ENCODE measurements around the gene PORCN.

Gene PORCN

DNA sequence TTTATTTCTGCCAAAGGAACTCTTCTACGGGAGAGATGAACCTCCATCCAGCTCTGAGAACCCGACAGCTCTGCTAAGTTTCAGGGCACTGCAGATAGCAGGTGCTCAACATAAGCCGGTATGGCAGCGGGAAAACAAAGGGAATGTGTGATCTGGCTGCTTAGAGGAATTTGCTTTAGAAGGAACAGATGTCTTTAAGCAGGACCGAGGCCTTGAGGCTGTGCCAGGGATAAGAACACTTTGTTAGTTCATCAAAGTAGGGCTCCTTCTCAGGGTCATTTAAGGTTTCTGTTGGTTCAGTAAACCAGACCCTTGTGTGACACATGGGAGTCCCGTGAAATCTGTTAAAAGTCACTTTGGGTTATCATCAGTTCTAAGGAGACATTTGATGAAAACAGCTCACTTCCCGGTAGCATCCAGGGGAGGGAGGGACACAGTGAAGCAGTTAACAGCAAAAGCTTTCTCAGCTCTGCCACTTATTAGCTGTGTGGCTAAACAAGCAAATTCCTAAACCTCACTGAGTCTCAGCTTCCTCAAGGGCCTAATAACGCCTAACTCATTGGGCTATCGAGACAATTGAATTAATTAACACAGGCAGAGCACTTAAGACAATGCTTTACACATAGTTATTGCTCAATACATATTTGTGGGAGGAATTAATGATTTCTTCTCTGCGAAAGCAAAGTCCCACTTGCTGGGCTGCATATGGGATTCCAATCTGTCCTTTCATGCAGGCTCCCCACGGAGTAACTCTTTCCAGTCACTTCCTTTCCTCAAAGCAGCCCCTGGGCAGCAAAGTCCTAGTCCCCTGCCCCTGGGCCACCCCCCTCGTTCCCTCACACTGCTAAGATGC, 35.7 kb upstream of the PORCN start:
- Mint-ChIP-seq H3K36me3 (peaks cover 5% of the 10 kb centered on the region), H3K27me3 (no peaks in the 10 kb centered on the region), H3K9me3 (no peaks in the 10 kb centered on the region), H3K27ac (no peak overlapping the region), H3K4me3 (no peak overlapping the region), H3K4me1 (peaks cover 25% of the 10 kb centered on the region)

DNA sequence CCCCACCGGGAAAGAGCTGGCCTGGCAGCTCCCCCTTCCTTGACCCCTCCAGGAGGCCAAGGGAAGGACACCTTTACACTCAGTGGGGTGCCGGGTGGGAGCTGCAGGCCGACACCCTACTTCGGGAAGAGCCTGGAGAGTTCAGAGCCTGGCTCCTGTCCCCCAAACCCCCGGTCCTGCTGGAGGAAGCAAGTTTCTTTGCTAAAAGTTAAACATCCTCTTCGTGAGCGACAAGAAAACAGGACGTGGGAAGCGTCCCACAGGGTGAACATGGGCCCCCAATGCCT, 35.1 kb upstream of the PORCN start:
- H3K36me3 Mint-ChIP-seq: peaks cover 6% of the 10 kb centered on the region
- no peaks in the 10 kb centered on the region for H3K9me3 Mint-ChIP-seq
- no peak overlapping the region for H3K27ac Mint-ChIP-seq
- H3K4me3 Mint-ChIP-seq: no peak overlapping the region
- no peaks in the 10 kb centered on the region for H3K27me3 Mint-ChIP-seq
- H3K4me1 Mint-ChIP-seq: peaks cover 27% of the 10 kb centered on the region

DNA sequence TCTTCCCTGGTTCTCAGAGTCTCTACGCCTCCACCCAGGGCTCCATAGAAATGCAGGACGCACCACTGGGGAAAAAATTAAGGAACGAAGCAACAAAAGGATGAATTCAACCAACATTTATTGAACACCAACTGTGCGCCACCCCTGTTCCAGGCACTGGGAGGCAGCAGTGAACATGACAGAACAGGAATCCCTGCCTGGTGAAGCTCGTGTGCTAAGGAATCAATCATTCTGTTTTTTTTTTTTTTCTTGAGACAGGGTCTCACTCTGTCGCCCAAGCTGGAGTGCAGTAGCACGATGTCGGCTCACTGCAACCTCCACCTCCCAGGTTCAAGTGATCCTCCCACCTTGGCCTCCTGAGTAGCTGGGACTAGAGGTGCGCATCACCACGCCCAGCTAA, 34.7 kb upstream of the PORCN start:
- Mint-ChIP-seq H3K27me3 (no peaks in the 10 kb centered on the region), H3K36me3 (peaks cover 7% of the 10 kb centered on the region), H3K9me3 (no peaks in the 10 kb centered on the region), H3K27ac (no peak overlapping the region), H3K4me3 (no peak overlapping the region), H3K4me1 (peaks cover 27% of the 10 kb centered on the region)

DNA sequence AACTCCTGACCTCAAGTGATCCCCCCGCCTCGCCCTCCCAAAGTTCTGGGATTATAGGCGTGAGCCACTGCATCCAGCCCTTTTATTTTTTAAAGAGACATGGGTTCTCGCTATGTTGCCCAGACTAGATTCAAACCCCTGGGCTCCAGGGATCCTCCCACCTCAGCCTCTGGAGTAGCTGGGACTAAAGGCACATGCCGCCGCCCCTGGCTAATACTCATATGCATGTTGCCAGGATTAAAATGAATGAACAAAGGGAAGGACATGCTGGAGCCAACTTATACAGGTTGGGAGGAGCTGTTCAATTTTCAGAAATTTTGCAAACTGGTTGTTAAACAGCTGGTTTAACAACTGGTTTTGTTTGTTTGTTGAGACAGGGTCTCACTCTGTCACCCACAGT, 34.2 kb upstream of the PORCN start:
- Mint-ChIP-seq H3K27ac (no peak overlapping the region), H3K36me3 (peaks cover 8% of the 10 kb centered on the region), H3K4me3 (no peak overlapping the region), H3K4me1 (peaks cover 23% of the 10 kb centered on the region), H3K9me3 (no peaks in the 10 kb centered on the region), H3K27me3 (no peaks in the 10 kb centered on the region)

DNA sequence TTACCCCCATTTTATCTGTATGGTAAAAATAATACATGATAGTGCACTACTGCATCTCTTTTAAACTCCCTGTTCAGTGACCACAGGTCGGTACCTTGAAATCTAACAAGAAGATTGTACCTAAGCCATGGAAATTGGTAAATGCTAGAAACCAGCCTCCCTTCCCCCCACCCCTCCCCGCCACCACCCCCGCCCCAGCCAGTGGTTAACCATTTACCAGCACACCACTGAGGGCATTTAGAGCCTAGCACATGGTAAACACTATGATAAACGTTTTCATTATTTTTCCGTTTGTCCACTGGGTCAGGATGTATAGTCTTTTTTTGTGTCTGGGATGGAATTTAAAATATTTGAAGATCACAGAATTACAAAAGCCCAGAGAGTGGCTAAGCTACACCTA, 33.5 kb upstream of the PORCN start:
- H3K27ac Mint-ChIP-seq: peak overlapping the region; percentile 63

DNA sequence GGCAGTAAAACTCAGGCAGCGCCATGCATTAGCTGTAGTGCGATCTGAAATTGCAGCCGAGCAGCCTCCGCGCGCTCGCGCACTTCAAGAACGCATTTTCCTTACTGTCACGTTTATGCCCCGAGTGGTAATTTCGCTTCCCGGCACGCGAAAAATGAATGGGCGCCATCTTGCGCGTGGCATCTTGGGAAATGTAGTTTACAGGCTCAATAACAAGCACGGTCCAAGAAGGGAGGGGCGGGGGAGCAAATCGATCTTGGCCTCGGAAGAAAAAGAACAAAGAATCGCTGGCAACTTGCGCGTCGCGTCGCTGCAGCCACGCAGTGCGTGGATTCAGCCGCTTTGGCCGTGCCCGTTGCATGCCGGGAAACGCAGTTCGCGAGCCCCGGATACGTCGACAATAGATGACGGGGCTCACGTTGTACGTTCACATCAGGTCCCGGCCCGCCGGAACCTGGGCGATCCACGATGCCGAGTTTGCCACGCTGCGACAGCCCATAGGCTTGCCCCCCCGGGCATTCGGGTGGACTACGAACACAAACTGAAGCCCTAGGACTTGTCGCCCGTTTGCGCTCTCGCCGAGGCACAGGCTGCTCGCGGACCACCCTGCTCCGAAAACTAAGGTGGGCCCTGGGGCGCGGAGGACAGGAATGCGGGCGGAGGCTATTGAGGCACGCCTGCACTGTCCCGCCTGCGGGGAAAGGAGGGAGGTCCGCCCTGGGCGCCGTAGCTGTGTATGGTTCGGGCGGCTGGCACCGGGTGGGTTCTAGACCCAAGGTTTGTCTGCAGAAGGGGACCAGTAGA, 32.8 kb upstream of the PORCN start, which contains the start of gene FTSJ1:
TSS of gene FTSJ1 (plus strand) at position 426 of the 804 bp plus-strand sequence. CDS start 1,849 bp downstream, outside the sequence.
- Mint-ChIP-seq H3K27me3 (no peaks in the 10 kb centered on the region), H3K36me3 (peaks cover 14% of the 10 kb centered on the region), H3K27ac (peak within 1 kb of the TSS; percentile 63), H3K4me3 (peak within 1 kb of the TSS; percentile 96), H3K9me3 (no peaks in the 10 kb centered on the region), H3K4me1 (peaks cover 27% of the 10 kb centered on the region)

More for the DNA sequence above, 33.5 kb upstream of the PORCN start:
- Mint-ChIP-seq H3K36me3 (peaks cover 10% of the 10 kb centered on the region), H3K27me3 (no peaks in the 10 kb centered on the region), H3K4me1 (peaks cover 22% of the 10 kb centered on the region), H3K9me3 (no peaks in the 10 kb centered on the region), H3K4me3 (peak overlapping the region; percentile 96)

DNA sequence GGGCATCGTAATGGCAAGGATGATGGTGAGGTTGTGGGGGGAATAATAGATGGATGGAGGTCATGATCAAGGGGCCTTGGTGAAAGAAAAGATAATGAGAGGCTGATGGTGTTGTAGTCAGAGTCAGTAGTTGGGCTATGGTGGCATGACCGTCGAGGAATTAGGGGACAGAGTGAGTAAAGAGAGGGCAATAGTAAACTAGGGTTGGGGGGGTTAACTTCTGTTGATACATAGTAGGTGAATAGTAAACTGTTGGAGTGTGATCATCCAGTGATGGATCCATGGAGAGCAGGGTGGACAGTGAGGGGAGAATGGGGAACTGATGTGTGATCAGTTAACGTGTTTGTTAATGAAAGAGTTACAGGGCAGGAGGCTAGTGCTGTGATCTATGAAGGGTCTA, 31.9 kb upstream of the PORCN start:
- Mint-ChIP-seq H3K36me3 (peaks cover 14% of the 10 kb centered on the region), H3K4me1 (peaks cover 27% of the 10 kb centered on the region), H3K27me3 (no peaks in the 10 kb centered on the region), H3K27ac (peak overlapping the region; percentile 63), H3K4me3 (peak overlapping the region; percentile 96), H3K9me3 (no peaks in the 10 kb centered on the region)

DNA sequence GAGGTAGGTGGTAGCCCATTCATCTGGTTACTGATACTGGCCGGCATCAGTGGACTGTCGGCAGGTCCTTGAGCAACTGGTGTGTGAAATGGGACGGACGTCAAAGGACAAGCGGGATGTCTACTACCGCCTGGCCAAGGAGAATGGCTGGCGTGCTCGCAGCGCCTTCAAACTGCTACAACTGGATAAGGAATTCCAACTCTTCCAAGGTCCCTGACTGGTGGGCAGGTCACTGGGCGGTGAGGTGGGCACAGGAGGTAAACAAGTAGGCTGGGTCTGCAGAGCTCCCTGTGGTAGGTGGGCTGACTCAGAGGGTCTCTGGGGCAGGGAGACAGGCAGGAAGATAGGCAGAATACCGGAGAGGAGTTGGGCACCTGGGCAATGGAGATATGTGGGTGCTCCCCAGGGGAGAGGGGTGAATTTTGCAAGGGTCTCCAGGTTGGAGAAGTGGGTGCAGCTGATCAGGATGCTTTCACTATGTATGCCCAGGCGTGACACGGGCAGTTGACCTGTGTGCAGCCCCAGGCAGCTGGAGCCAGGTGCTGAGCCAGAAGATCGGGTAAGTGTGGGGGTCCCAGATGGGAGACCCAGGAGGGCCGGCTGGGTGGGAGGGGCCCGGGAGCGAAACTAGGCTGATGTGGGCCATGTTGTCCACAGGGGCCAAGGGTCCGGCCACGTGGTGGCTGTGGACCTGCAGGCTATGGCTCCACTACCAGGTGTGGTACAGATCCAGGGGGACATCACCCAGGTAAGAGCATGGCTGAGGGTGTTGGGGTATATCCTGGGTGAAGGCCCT, 30.6 kb upstream of the PORCN start:
- H3K4me1 Mint-ChIP-seq: peaks cover 27% of the 10 kb centered on the region
- H3K4me3 Mint-ChIP-seq: peak overlapping the region; percentile 96
- H3K27me3 Mint-ChIP-seq: no peaks in the 10 kb centered on the region
- H3K36me3 Mint-ChIP-seq: peaks cover 14% of the 10 kb centered on the region
- H3K27ac Mint-ChIP-seq: peak overlapping the region; percentile 76
- no peaks in the 10 kb centered on the region for H3K9me3 Mint-ChIP-seq

DNA sequence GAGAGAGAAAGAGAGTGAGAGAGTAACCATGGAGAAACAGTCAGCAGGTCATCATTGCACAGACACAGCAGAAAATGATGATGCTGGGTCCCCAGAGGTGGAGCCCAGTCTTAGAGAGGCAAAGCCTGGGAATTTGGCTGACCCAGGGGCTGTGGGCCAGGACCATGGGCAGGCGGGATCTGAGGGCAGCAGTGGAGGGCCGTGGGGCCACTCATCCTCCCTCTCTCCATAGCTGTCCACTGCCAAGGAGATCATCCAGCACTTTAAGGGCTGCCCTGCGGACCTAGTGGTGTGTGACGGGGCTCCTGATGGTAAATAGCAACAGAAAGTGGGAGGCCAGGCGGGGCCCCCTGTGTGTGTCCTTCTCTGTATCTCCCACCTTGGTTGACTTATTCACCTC, 30.0 kb upstream of the PORCN start:
- Mint-ChIP-seq H3K27me3 (no peaks in the 10 kb centered on the region), H3K36me3 (peaks cover 14% of the 10 kb centered on the region), H3K9me3 (no peaks in the 10 kb centered on the region), H3K4me3 (no peak overlapping the region), H3K27ac (peak overlapping the region; percentile 76), H3K4me1 (peaks cover 27% of the 10 kb centered on the region)

DNA sequence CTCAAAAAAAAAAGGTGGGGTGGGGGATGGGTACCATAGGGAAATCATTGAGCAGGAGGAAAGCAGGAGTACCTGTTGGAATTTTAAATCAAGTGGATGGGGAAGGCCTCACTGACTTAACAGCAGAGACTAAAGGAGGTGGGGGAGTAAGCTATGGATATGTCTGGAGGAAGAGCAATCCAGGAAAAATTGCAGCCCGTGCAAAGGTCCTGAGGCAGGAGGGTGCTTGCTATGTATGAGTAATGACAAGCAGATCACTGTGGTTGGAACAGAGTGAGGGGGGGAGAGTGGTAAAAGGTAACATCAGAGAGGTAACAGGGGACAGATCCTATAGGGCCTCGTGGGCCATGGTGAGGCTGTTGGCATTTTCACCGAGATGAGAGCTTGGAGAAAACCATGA, 28.6 kb upstream of the PORCN start:
- H3K27me3 Mint-ChIP-seq: no peaks in the 10 kb centered on the region
- no peaks in the 10 kb centered on the region for H3K9me3 Mint-ChIP-seq
- H3K36me3 Mint-ChIP-seq: peaks cover 14% of the 10 kb centered on the region
- no peak overlapping the region for H3K4me3 Mint-ChIP-seq
- H3K4me1 Mint-ChIP-seq: peaks cover 25% of the 10 kb centered on the region
- peak overlapping the region; percentile 93 for H3K27ac Mint-ChIP-seq

DNA sequence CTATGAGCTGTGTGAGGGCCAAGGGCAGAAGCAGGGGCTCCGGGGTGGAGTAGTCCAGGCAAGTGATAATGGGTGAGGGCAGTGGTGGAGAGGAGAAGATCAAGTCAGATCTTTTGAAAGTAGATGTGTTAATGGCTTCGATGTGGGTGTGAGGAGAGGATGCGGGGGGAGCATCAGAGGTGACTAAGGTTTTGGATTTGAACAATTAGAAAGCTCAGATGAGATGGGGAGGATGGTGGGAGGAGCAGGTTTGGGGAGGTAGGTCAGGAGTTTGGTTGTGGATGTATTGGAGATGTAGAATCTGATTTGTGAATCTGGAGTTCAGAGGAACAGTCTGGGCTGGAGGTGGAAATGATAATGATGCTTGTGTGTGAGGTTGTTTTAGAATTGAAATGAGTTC, 28.2 kb upstream of the PORCN start:
- Mint-ChIP-seq H3K4me3 (no peak overlapping the region), H3K27ac (peak overlapping the region; percentile 93), H3K9me3 (no peaks in the 10 kb centered on the region), H3K4me1 (peaks cover 24% of the 10 kb centered on the region), H3K36me3 (peaks cover 14% of the 10 kb centered on the region), H3K27me3 (no peaks in the 10 kb centered on the region)

DNA sequence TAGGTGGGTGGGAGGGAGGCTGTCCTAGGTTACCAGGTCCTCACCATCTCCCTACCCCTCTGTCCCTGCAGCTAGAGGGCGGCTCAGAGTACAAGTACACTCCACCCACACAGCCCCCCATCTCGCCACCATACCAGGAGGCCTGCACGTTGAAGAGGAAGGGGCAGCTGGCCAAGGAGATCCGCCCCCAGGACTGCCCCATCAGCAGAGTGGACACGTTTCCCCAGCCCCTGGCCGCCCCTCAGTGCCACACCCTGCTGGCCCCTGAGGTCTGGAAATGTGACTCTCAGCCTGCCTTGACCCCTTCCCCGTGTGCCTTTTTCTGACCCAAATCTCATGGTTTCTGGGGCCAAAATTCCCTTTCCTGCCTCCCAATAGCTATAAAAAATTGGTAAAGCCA, 26.3 kb upstream of the PORCN start:
- Mint-ChIP-seq H3K9me3 (no peaks in the 10 kb centered on the region), H3K27ac (no peak overlapping the region), H3K4me1 (peaks cover 15% of the 10 kb centered on the region), H3K27me3 (no peaks in the 10 kb centered on the region), H3K36me3 (peaks cover 10% of the 10 kb centered on the region), H3K4me3 (no peak overlapping the region)

DNA sequence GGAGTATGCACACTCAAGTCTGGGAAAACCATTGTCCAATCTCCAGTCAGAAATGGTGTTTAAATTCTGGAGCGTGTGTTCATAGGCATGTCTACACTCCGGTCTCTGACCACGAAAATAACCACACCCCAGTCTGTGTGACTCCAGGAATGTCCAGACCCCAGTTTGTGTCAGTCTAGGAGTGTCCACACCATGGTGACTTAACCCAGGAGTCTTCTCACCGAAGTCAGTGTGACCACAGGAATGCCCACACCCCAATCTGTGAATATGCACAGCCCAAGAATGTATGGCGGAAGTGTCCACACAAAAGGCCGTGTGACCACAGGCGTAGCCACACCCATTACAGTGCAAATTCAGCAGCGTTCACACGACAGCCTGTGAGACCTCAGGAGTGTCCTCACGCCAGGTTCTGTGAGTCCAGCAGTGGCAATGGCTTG, 21.4 kb upstream of the PORCN start:
- Mint-ChIP-seq H3K27me3 (no peaks in the 10 kb centered on the region), H3K4me3 (no peak overlapping the region), H3K4me1 (no peaks in the 10 kb centered on the region), H3K9me3 (no peaks in the 10 kb centered on the region), H3K27ac (no peak overlapping the region), H3K36me3 (no peaks in the 10 kb centered on the region)

DNA sequence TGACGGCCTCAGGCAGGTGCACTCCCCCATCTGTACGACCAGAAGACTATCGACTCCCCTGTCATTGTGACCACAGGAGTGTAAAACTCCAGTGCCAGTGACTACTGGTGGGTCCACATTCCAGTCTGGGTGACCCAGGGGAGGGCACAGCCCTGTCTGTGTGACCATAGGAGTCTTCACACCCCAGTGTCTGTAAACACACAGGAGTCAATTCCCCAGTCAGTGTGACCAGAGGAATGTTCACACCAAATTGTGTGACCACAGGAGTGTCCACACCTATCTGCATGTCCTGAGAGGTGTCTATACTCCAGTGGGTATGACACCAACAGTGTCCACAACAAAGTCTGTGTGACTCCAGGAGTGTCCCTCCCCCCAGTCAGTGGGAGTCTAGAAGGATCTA, 20.8 kb upstream of the PORCN start:
- H3K9me3 Mint-ChIP-seq: no peaks in the 10 kb centered on the region

DNA sequence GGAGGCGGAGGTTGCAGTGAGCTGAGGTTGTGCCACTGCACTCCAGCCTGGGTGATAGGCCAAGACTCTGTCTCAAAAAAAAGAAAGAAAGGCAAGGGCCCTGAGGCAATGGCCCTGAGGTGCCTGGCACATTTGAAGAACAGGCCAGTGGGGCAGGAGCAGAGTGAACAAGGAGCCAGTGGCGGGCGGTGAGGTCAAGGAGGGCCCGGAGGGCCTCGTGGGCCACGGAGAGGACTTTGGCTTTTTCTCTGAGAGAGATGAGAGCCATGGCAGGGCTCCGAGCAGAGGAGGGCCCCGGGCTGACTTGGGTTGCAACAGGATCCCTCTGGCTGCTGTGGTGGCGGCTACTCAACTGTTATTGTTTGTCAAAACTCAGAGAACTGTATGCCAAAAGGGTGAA, 19.5 kb upstream of the PORCN start:
- Mint-ChIP-seq H3K4me1 (no peaks in the 10 kb centered on the region), H3K36me3 (no peaks in the 10 kb centered on the region), H3K9me3 (no peaks in the 10 kb centered on the region), H3K4me3 (no peak overlapping the region), H3K27me3 (no peaks in the 10 kb centered on the region), H3K27ac (no peak overlapping the region)

More for the DNA sequence above, 20.8 kb upstream of the PORCN start:
- Mint-ChIP-seq H3K36me3 (no peaks in the 10 kb centered on the region), H3K27ac (no peak overlapping the region), H3K4me3 (no peak overlapping the region), H3K27me3 (no peaks in the 10 kb centered on the region), H3K4me1 (no peaks in the 10 kb centered on the region)

Data from activated naive CD4-positive, alpha-beta T cell treated with anti-CD3 and anti-CD28 coated beads, Interleukin-2, amount 50 U/mL, for 24 hours (primary cell).